Measurements from ENCODE around the gene PUM1. TPM values are rescaled to one million over a fixed set of nuclear protein-coding genes. Genes with fewer than 3 reads are reported as not detected.

The PUM1 gene
- total and polyA plus RNA-seq, 2 of the 8 experiments (the other 6 are each of a cell fraction or from before 2014, with no cell fraction given) = 122 to 177 TPM

DNA sequence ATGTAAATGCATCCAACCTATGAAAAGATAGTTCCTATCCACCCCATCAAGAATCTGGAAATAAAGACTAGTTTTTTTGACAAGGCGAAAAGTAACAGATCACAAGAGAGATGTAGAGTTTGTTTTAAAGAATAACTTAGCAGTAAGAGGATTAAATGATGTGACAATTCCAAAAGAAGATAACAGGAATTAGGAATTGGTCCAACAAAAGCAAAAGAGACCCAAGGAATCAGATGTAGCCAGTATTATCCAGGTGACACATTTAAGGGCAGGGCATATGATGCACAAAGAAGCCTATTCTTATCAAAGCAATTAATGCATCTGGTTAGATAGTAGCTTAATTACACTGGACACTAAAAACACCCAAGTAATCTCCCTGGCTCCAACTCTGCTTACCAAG is 53.8 kb downstream of the PUM1 start:
- 85% methylated on average over 1 of the region's 1 CpG; no CpG with 5 or more reads in 1 of the 2 experiments for WGBS, 2 experiments (ENCODE audit: extremely low coverage in 1 of 2, insufficient coverage in 1 of 2, insufficient read length in 1 of 2, insufficient replicate concordance in 2 of 2, low coverage in 1 of 2, low lambda C conversion rate in 2 of 2, missing lambda C conversion rate in 1 of 2)
- H3K23me2 ChIP-seq (ENCODE audit: low read depth, low read length) = no peaks in the 10 kb centered on the region
- no peaks in the 10 kb centered on the region for H3K27me3 ChIP-seq (replicated peaks in 1 of 4; ENCODE audit: control insufficient read depth in 3 of 4, extremely low read depth in 1 of 4, insufficient read depth in 3 of 4, low read length in 3 of 4)
- ChIA-PET POLR2A (ENCODE audit: partially characterized antibody) (interaction anchor here (0.8 to 2.0 kb wide), 4 partner anchors 11 to 29 kb away, joined by 3 to 5 read pairs (median 4); no protein-coding TSS in a partner anchor), CTCF (ENCODE audit: partially characterized antibody) (interaction anchor here (0.7 kb wide), 1 partner anchor 47 kb away, joined by 3 read pairs; no protein-coding TSS in a partner anchor)
- peaks cover 0 to 5% (median 1%) of the 10 kb centered on the region in 4 experiments; a peak in 4 of 7 replicates for H3K4me1 ChIP-seq (replicated peaks in 1 of 4; ENCODE audit: control insufficient read depth in 3 of 4, insufficient read depth in 4 of 4, low read length in 3 of 4)
- peaks cover 5% of the 10 kb centered on the region for H3K79me1 ChIP-seq (ENCODE audit: low read depth, low read length)
- no peaks in the 10 kb centered on the region for H3K9me3 ChIP-seq (ENCODE audit: insufficient read depth in 2 of 2, low read depth in 1 of 2, low read length in 1 of 2)
- H2BK12ac ChIP-seq (ENCODE audit: low read depth, low read length) = no peak overlapping the region
- no peak overlapping the region for H4K8ac ChIP-seq (ENCODE audit: extremely low read depth, insufficient read depth, low read length)
- FAIRE-seq = peak; percentile 13
- H2BK20ac ChIP-seq (ENCODE audit: low read length) = no peak overlapping the region
- H3K14ac ChIP-seq (ENCODE audit: insufficient read length) = no peak overlapping the region
- peaks cover 31 to 98% of the 10 kb centered on the region in 2 experiments for H3K79me2 ChIP-seq (ENCODE audit: control insufficient read depth in 1 of 2, insufficient read depth in 2 of 2, low read length in 2 of 2)
- no peak overlapping the region for H3K56ac ChIP-seq (replicated peaks; ENCODE audit: insufficient read length, low read depth, low read length)
- no peak overlapping the region for H4K91ac ChIP-seq (replicated peaks; ENCODE audit: insufficient read length, low read length)
- no peak overlapping the region for H3K23ac ChIP-seq (ENCODE audit: insufficient read length)
- H2BK5ac ChIP-seq (ENCODE audit: low read depth, low read length) = no peak overlapping the region
- H2BK15ac ChIP-seq (ENCODE audit: low read length) = no peak overlapping the region
- H4K20me1 ChIP-seq (replicated peaks in 1 of 2; ENCODE audit: control insufficient read depth in 1 of 2, insufficient read depth in 2 of 2, low read length in 2 of 2) = peaks cover 33 to 42% of the 10 kb centered on the region in 2 experiments
- no peak overlapping the region for H2AK5ac ChIP-seq (ENCODE audit: low read depth, low read length)
- no peak overlapping the region for H4K5ac ChIP-seq (ENCODE audit: insufficient read length, low read depth, low read length)
- H2BK120ac ChIP-seq (replicated peaks; ENCODE audit: low read depth, low read length) = no peak overlapping the region
- no peak overlapping the region for H3K27ac ChIP-seq (ENCODE audit: low read depth, low read length)
- no peak overlapping the region for H3K18ac ChIP-seq (ENCODE audit: extremely low read depth, low read length)
- peak overlapping the region in 1 of 4 experiments; percentile 49; a peak in 1 of 7 replicates for H3K9ac ChIP-seq (replicated peaks in 1 of 4; ENCODE audit: extremely low read depth in 1 of 4, low read depth in 3 of 4, low read length in 3 of 4)
- H2AFZ ChIP-seq (ENCODE audit: low read length) = no peak overlapping the region
- H3K4ac ChIP-seq (replicated peaks; ENCODE audit: insufficient read length, low read depth, low read length) = no peak overlapping the region
- peaks cover 0 to 6% (median 0%) of the 10 kb centered on the region in 4 experiments; a peak in 3 of 8 replicates for H3K36me3 ChIP-seq (ENCODE audit: control insufficient read depth in 2 of 4, insufficient read depth in 4 of 4, low read length in 3 of 4)
- no peak overlapping the region for H3K4me3 ChIP-seq (ENCODE audit: extremely low read depth in 1 of 4, insufficient read depth in 2 of 4, low read depth in 3 of 4, low read length in 4 of 4)
- DNase-seq (ENCODE audit: low read depth in 1 of 2, low spot score in 2 of 2) = no peak
- H3K4me2 ChIP-seq (ENCODE audit: insufficient read depth in 1 of 2, low read depth in 2 of 2, low read length in 2 of 2) = no peak overlapping the region
- TF ChIP-seq CREB1 (IDR thresholded peaks at IDR 0.05) = no peak
- no peak for TF ChIP-seq MAFK (IDR thresholded peaks at IDR 0.05; ENCODE audit: low read depth, low read length)
- no peak for TF ChIP-seq SAP30 (IDR thresholded peaks at IDR 0.05; ENCODE audit: insufficient read depth, insufficient replicate concordance, low read length)
- TF ChIP-seq ATF3 (IDR thresholded peaks at IDR 0.05; ENCODE audit: insufficient read depth, low read depth, low read length) = no peak
- no peak for TF ChIP-seq ZNF274 (IDR thresholded peaks at IDR 0.05; ENCODE audit: borderline replicate concordance, extremely low read depth, low read length)
- TF ChIP-seq, protein P1, sequence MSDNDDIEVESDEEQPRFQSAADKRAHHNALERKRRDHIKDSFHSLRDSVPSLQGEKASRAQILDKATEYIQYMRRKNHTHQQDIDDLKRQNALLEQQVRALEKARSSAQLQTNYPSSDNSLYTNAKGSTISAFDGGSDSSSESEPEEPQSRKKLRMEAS (IDR thresholded peaks at IDR 0.05) = no peak
- TF ChIP-seq KDM5A (IDR thresholded peaks at IDR 0.05; ENCODE audit: low read length) = no peak
- TF ChIP-seq RBBP5 (IDR thresholded peaks at IDR 0.05; ENCODE audit: borderline replicate concordance, low read depth, low read length) = no peak
- TF ChIP-seq EZH2 (IDR thresholded peaks at IDR 0.05; ENCODE audit: low read depth, low read length, severe bottlenecking) = no peak
- TF ChIP-seq, protein P2, sequence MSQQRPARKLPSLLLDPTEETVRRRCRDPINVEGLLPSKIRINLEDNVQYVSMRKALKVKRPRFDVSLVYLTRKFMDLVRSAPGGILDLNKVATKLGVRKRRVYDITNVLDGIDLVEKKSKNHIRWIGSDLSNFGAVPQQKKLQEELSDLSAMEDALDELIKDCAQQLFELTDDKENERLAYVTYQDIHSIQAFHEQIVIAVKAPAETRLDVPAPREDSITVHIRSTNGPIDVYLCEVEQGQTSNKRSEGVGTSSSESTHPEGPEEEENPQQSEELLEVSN (IDR thresholded peaks at IDR 0.05) = no peak
- no peak for TF ChIP-seq USF2 (IDR thresholded peaks at IDR 0.05; ENCODE audit: low read length)

All from H1 (cell line).